HG03565 (cell line): Measurements from ENCODE around the gene HOXD1.

Source experiments
- ATAC-seq: cut with Tn5 transposase; IDR thresholded peaks from one replicate; pipeline ENCODE4 v1.9.1; 2021; ENCODE audit warnings: mild to moderate bottlenecking, moderate library complexity; ENCODE audit not compliant: unreplicated experiment

The HOXD1 gene

GRCh38 chr2:176164611-176165369 is 23.7 kb upstream of the HOXD1 start:
- ATAC-seq, result no peak

- no peak for ATAC-seq
Observed at GRCh38 chr2:176165370-176166050, 23.0 kb upstream of the HOXD1 start.

- ATAC-seq, result no peak
Observed at GRCh38 chr2:176166272-176166671, 22.2 kb upstream of the HOXD1 start.

- ATAC-seq, result no peak
Observed at GRCh38 chr2:176167398-176167797, 21.1 kb upstream of the HOXD1 start.

- no peak for ATAC-seq
Observed at GRCh38 chr2:176169181-176169580, 19.3 kb upstream of the HOXD1 start.

GRCh38 chr2:176169711-176170110 is 18.8 kb upstream of the HOXD1 start:
- ATAC-seq, result no peak

GRCh38 chr2:176170602-176171305 is 17.7 kb upstream of the HOXD1 start:
- no peak for ATAC-seq

GRCh38 chr2:176171351-176172006 is 17.0 kb upstream of the HOXD1 start:
- ATAC-seq, result no peak

- ATAC-seq, result no peak
Observed at GRCh38 chr2:176172007-176172894, 16.2 kb upstream of the HOXD1 start.

GRCh38 chr2:176172895-176173566 is 15.4 kb upstream of the HOXD1 start:
- no peak for ATAC-seq

GRCh38 chr2:176173567-176174381 is 14.7 kb upstream of the HOXD1 start:
- ATAC-seq, result no peak

- no peak for ATAC-seq
Observed at GRCh38 chr2:176174382-176174823, 14.1 kb upstream of the HOXD1 start.

GRCh38 chr2:176174824-176175708 is 13.4 kb upstream of the HOXD1 start:
- ATAC-seq, result no peak

GRCh38 chr2:176175709-176176607 is 12.5 kb upstream of the HOXD1 start:
- no peak for ATAC-seq

- ATAC-seq, result no peak
Observed at GRCh38 chr2:176177580-176178037, 10.9 kb upstream of the HOXD1 start.

- ATAC-seq, result no peak
Observed at GRCh38 chr2:176178038-176178756, 10.3 kb upstream of the HOXD1 start.
